HEK293 (cell line): ENCODE results near the gene RPL11.

Experiments
- EGR2 ChIP-seq: fragments of 450-650 bp; formaldehyde crosslinking; IDR thresholded peaks from 2 replicates; pipeline ENCODE4 v1.5.1; 2016; ENCODE audit warnings: low read depth, missing biosample characterization, missing genetic modification characterization
- MYNN ChIP-seq: fragments of 450-650 bp; formaldehyde crosslinking; IDR thresholded peaks from 2 replicates; pipeline ENCODE4 v1.5.1; 2016; ENCODE audit warnings: missing biosample characterization, missing genetic modification characterization, borderline replicate concordance
- ZBTB17 ChIP-seq: fragments of 450-650 bp; formaldehyde crosslinking; IDR thresholded peaks from 2 replicates; pipeline ENCODE4 v1.5.1; 2016; ENCODE audit warnings: missing biosample characterization, missing genetic modification characterization
- ZBTB7A ChIP-seq: fragments of 450-650 bp; formaldehyde crosslinking; IDR thresholded peaks from 2 replicates; pipeline ENCODE4 v1.5.1; 2016; ENCODE audit warnings: low read depth, missing biosample characterization, missing genetic modification characterization
- ZFHX2 ChIP-seq: fragments of 450-650 bp; formaldehyde crosslinking; conservative IDR thresholded peaks from 2 replicates; pipeline ENCODE4 v1.5.1; 2016; ENCODE audit warnings: missing biosample characterization, missing genetic modification characterization
- ZNF140 ChIP-seq: fragments of 450-650 bp; formaldehyde crosslinking; IDR thresholded peaks from 2 replicates; pipeline ENCODE4 v1.5.1; 2016; ENCODE audit warnings: missing biosample characterization, missing genetic modification characterization
- ZNF146 ChIP-seq: fragments of 450-650 bp; formaldehyde crosslinking; IDR thresholded peaks from 2 replicates; pipeline ENCODE4 v1.5.1; 2016; ENCODE audit warnings: missing biosample characterization, missing genetic modification characterization
- ZNF175 ChIP-seq: fragments of 450-650 bp; formaldehyde crosslinking; IDR thresholded peaks from 2 replicates; pipeline ENCODE4 v1.5.1; 2016; ENCODE audit warnings: missing biosample characterization, missing genetic modification characterization
- ZNF302 ChIP-seq: fragments of 450-650 bp; formaldehyde crosslinking; IDR thresholded peaks from 2 replicates; pipeline ENCODE4 v1.5.1; 2016; ENCODE audit warnings: missing biosample characterization, missing genetic modification characterization, low read depth
- ZNF354C ChIP-seq: fragments of 450-650 bp; formaldehyde crosslinking; IDR thresholded peaks from 2 replicates; pipeline ENCODE4 v1.5.1; 2016; ENCODE audit warnings: missing biosample characterization, missing genetic modification characterization, low read depth, borderline replicate concordance
- ZNF366 ChIP-seq: fragments of 450-650 bp; formaldehyde crosslinking; conservative IDR thresholded peaks from 2 replicates; pipeline ENCODE4 v1.5.1; 2016; ENCODE audit warnings: missing biosample characterization, missing genetic modification characterization
- ZNF37A ChIP-seq: fragments of 450-650 bp; IDR thresholded peaks from 2 replicates; pipeline ENCODE4 v1.5.1; 2018; ENCODE audit warnings: missing biosample characterization, missing genetic modification characterization
- ZNF571 ChIP-seq: fragments of 450-650 bp; formaldehyde crosslinking; IDR thresholded peaks from 2 replicates; pipeline ENCODE4 v1.5.0; 2017; ENCODE audit warnings: missing biosample characterization, missing genetic modification characterization
- ZNF600 ChIP-seq: fragments of 450-650 bp; formaldehyde crosslinking; IDR thresholded peaks from 2 replicates; pipeline ENCODE4 v1.5.1; 2016; ENCODE audit warnings: missing biosample characterization, missing genetic modification characterization
- ZNF624 ChIP-seq: fragments of 450-650 bp; formaldehyde crosslinking; IDR thresholded peaks from 2 replicates; pipeline ENCODE4 v1.5.1; 2017; ENCODE audit warnings: missing biosample characterization, missing genetic modification characterization
- ZNF660 ChIP-seq: fragments of 450-650 bp; IDR thresholded peaks from 2 replicates; pipeline ENCODE4 v1.5.1; 2018; ENCODE audit warnings: missing biosample characterization, mild to moderate bottlenecking, missing genetic modification characterization
- ZNF776 ChIP-seq: fragments of 450-650 bp; formaldehyde crosslinking; IDR thresholded peaks from 2 replicates; pipeline ENCODE4 v1.5.0; 2017; ENCODE audit warnings: missing biosample characterization, missing genetic modification characterization, borderline replicate concordance
- ZNF843 ChIP-seq: fragments of 450-650 bp; formaldehyde crosslinking; IDR thresholded peaks from 2 replicates; pipeline ENCODE4 v1.5.1; 2016; ENCODE audit warnings: missing biosample characterization, missing genetic modification characterization
- TF ChIP-seq, protein P1 (sequence below): fragments of 450-650 bp; formaldehyde crosslinking; IDR thresholded peaks from 2 replicates; pipeline ENCODE4 v1.5.1; 2016; ENCODE audit warnings: missing biosample characterization, missing genetic modification characterization
- TF ChIP-seq, protein P2 (sequence below): fragments of 450-650 bp; formaldehyde crosslinking; IDR thresholded peaks from 2 replicates; pipeline ENCODE4 v1.5.1; 2016; ENCODE audit warnings: missing biosample characterization, missing genetic modification characterization
- TF ChIP-seq, protein P3 (sequence below): fragments of 450-650 bp; formaldehyde crosslinking; IDR thresholded peaks from 2 replicates; pipeline ENCODE4 v1.5.1; 2016; ENCODE audit warnings: missing biosample characterization, missing genetic modification characterization
- TF ChIP-seq, protein P4 (sequence below): fragments of 450-650 bp; formaldehyde crosslinking; IDR thresholded peaks from 2 replicates; pipeline ENCODE4 v1.5.1; 2016; ENCODE audit warnings: missing biosample characterization, missing genetic modification characterization, borderline replicate concordance
- TF ChIP-seq, protein P5 (sequence below): fragments of 450-650 bp; formaldehyde crosslinking; IDR thresholded peaks from 2 replicates; pipeline ENCODE4; 2016; ENCODE audit warnings: missing biosample characterization, missing genetic modification characterization
- TF ChIP-seq, protein P6 (sequence below): fragments of 450-650 bp; formaldehyde crosslinking; IDR thresholded peaks from 2 replicates; pipeline ENCODE4 v1.5.1; 2016; ENCODE audit warnings: missing biosample characterization, missing genetic modification characterization
- TF ChIP-seq, protein P7 (sequence below): fragments of 450-650 bp; formaldehyde crosslinking; IDR thresholded peaks from 2 replicates; pipeline ENCODE4 v1.5.1; 2016; ENCODE audit warnings: missing biosample characterization, missing genetic modification characterization
- TF ChIP-seq, protein P8 (sequence below): fragments of 450-650 bp; formaldehyde crosslinking; IDR thresholded peaks from 2 replicates; pipeline ENCODE4 v1.5.1; 2016; ENCODE audit warnings: missing biosample characterization, missing genetic modification characterization

The RPL11 gene

DNA sequence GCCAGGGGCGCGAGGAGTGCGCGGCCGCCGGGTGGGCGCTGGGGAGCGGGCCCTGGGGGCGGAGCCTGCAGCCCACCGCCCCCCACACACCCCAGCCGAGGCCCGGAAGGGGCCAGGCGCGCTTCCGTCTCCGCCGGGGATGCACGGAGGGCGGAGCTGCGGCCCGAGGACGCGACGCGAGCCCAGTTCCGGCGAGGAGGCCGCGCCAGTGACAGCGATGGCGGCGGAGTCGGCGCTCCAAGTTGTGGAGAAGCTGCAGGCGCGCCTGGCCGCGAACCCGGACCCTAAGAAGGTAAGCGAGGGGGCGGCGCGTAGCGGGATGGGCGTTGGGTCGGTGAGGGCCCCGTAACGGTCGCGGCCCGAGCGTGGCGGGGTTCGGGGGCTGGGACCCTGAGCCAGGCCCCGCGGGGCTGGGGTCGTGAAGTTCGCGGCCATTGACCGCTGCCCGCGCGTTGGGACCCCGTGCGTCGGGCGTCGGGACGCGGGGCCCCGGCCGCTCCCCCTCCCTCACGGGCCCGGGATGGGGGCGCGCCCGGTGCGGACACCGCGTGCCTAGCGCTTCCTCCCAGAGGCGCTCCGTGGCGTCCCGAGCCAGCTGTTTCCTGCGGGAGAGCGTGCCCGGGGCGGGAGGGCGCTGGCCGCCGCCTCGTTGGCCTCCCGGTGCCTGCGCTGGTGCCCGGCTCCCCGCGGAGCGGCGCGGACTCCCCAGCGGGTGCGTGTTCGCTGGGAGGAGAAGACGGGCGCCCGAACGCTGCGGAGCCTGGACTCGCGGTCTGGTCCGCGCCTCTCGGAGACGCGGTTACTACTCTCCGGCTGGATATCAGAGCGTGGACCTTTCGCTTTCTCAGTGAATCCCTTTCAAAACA lies 51.9 kb downstream of the RPL11 start, which contains the start of gene ELOA (continued):
- TF ChIP-seq, protein P1, sequence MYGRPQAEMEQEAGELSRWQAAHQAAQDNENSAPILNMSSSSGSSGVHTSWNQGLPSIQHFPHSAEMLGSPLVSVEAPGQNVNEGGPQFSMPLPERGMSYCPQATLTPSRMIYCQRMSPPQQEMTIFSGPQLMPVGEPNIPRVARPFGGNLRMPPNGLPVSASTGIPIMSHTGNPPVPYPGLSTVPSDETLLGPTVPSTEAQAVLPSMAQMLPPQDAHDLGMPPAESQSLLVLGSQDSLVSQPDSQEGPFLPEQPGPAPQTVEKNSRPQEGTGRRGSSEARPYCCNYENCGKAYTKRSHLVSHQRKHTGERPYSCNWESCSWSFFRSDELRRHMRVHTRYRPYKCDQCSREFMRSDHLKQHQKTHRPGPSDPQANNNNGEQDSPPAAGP (tag by site-specific recombination), result peak; percentile 37
- peak; percentile 65; the same call in 1 of the 2 replicates for TF ChIP-seq ZFHX2 (tag by site-specific recombination)
- no peak for TF ChIP-seq ZNF660
- no peak for TF ChIP-seq ZNF366
- TF ChIP-seq, protein P2, sequence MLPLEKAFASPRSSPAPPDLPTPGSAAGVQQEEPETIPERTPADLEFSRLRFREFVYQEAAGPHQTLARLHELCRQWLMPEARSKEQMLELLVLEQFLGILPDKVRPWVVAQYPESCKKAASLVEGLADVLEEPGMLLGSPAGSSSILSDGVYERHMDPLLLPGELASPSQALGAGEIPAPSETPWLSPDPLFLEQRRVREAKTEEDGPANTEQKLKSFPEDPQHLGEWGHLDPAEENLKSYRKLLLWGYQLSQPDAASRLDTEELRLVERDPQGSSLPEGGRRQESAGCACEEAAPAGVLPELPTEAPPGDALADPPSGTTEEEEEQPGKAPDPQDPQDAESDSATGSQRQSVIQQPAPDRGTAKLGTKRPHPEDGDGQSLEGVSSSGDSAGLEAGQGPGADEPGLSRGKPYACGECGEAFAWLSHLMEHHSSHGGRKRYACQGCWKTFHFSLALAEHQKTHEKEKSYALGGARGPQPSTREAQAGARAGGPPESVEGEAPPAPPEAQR (tag by site-specific recombination), result no peak
- TF ChIP-seq ZNF140, result no peak
- TF ChIP-seq, protein P3, sequence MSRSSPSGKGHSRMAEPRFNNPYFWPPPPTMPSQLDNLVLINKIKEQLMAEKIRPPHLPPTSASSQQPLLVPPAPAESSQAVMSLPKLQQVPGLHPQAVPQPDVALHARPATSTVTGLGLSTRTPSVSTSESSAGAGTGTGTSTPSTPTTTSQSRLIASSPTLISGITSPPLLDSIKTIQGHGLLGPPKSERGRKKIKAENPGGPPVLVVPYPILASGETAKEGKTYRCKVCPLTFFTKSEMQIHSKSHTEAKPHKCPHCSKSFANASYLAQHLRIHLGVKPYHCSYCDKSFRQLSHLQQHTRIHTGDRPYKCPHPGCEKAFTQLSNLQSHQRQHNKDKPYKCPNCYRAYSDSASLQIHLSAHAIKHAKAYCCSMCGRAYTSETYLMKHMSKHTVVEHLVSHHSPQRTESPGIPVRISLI (tag by site-specific recombination), result no peak
- no peak for TF ChIP-seq ZNF354C (tag by site-specific recombination)
- TF ChIP-seq ZNF624 (tag by site-specific recombination), result no peak
- TF ChIP-seq, protein P4, sequence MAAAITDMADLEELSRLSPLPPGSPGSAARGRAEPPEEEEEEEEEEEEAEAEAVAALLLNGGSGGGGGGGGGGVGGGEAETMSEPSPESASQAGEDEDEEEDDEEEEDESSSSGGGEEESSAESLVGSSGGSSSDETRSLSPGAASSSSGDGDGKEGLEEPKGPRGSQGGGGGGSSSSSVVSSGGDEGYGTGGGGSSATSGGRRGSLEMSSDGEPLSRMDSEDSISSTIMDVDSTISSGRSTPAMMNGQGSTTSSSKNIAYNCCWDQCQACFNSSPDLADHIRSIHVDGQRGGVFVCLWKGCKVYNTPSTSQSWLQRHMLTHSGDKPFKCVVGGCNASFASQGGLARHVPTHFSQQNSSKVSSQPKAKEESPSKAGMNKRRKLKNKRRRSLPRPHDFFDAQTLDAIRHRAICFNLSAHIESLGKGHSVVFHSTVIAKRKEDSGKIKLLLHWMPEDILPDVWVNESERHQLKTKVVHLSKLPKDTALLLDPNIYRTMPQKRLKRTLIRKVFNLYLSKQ (tag by site-specific recombination), result no peak
- TF ChIP-seq, protein P5, sequence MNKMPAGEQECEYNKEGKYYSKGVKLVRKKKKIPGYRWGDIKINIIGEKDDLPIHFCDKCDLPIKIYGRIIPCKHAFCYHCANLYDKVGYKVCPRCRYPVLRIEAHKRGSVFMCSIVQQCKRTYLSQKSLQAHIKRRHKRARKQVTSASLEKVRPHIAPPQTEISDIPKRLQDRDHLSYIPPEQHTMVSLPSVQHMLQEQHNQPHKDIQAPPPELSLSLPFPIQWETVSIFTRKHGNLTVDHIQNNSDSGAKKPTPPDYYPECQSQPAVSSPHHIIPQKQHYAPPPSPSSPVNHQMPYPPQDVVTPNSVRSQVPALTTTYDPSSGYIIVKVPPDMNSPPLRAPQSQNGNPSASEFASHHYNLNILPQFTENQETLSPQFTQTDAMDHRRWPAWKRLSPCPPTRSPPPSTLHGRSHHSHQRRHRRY (tag by site-specific recombination), result no peak
- TF ChIP-seq, protein P6, sequence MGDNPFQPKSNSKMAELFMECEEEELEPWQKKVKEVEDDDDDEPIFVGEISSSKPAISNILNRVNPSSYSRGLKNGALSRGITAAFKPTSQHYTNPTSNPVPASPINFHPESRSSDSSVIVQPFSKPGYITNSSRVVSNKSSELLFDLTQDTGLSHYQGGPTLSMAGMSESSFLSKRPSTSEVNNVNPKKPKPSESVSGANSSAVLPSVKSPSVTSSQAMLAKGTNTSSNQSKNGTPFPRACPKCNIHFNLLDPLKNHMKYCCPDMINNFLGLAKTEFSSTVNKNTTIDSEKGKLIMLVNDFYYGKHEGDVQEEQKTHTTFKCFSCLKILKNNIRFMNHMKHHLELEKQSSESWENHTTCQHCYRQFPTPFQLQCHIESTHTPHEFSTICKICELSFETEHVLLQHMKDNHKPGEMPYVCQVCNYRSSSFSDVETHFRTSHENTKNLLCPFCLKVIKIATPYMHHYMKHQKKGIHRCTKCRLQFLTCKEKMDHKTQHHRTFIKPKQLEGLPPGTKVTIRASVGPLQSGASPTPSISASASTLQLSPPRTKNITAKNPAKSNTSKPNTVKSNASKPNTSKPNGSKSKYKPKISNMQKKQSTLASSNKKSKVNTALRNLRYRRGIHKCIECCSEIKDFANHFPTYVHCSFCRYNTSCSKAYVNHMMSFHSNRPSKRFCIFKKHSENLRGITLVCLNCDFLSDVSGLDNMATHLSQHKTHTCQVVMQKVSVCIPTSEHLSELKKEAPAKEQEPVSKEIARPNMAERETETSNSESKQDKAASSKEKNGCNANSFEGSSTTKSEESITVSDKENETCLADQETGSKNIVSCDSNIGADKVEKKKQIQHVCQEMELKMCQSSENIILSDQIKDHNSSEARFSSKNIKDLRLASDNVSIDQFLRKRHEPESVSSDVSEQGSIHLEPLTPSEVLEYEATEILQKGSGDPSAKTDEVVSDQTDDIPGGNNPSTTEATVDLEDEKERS (tag by site-specific recombination), result no peak
- no peak for TF ChIP-seq ZNF175
- TF ChIP-seq ZNF776 (tag by site-specific recombination), result no peak
- no peak for TF ChIP-seq MYNN (tag by site-specific recombination)
- TF ChIP-seq, protein P7, sequence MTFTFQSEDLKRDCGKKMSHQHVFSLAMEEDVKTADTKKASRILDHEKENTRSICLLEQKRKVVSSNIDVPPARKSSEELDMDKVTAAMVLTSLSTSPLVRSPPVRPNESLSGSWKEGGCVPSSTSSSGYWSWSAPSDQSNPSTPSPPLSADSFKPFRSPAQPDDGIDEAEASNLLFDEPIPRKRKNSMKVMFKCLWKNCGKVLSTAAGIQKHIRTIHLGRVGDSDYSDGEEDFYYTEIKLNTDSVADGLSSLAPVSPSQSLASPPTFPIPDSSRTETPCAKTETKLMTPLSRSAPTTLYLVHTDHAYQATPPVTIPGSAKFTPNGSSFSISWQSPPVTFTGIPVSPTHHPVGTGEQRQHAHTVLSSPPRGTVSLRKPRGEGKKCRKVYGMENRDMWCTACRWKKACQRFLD (tag by site-specific recombination), result no peak
- no peak for TF ChIP-seq ZNF571 (tag by site-specific recombination)
- TF ChIP-seq ZNF146 (tag by site-specific recombination), result no peak; the same call in 1 of the 2 replicates
- TF ChIP-seq ZNF600, result no peak; the same call in 1 of the 2 replicates
- TF ChIP-seq EGR2, result no peak
- TF ChIP-seq, protein P8, sequence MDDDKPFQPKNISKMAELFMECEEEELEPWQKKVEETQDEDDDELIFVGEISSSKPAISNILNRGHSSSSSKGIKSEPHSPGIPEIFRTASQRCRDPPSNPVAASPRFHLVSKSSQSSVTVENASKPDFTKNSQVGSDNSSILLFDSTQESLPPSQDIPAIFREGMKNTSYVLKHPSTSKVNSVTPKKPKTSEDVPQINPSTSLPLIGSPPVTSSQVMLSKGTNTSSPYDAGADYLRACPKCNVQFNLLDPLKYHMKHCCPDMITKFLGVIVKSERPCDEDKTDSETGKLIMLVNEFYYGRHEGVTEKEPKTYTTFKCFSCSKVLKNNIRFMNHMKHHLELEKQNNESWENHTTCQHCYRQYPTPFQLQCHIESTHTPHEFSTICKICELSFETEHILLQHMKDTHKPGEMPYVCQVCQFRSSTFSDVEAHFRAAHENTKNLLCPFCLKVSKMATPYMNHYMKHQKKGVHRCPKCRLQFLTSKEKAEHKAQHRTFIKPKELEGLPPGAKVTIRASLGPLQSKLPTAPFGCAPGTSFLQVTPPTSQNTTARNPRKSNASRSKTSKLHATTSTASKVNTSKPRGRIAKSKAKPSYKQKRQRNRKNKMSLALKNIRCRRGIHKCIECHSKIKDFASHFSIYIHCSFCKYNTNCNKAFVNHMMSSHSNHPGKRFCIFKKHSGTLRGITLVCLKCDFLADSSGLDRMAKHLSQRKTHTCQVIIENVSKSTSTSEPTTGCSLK (tag by site-specific recombination), result no peak
- peak; percentile 62; the same call in 1 of the 2 replicates for TF ChIP-seq ZBTB17 (tag by site-specific recombination)
- TF ChIP-seq ZNF37A, result no peak
- no peak for TF ChIP-seq ZNF302 (tag by site-specific recombination)
- peak; percentile 41; the same call in 1 of the 2 replicates for TF ChIP-seq ZNF843 (tag by site-specific recombination)
- TF ChIP-seq ZBTB7A (tag by site-specific recombination), result no peak
